ENCODE results near the gene GPR17.

The GPR17 gene

GRCh38 chr2:127642706-127643438, 3.1 kb upstream of the GPR17 start:
- no peak for DNase-seq

- no peak for DNase-seq
These were observed 2.4 kb upstream of the GPR17 start for GRCh38 chr2:127643439-127644065.

GRCh38 chr2:127644066-127645025, 1.6 kb upstream of the GPR17 start:
- DNase-seq, result no peak

- no peak for DNase-seq
These were observed 943 bp upstream of the GPR17 start for GRCh38 chr2:127645026-127645394.

- no peak for DNase-seq
These were observed 711 bp downstream of the GPR17 start for GRCh38 chr2:127646487-127647241.

- no peak for DNase-seq
These were observed 1.6 kb downstream of the GPR17 start for GRCh38 chr2:127647242-127648190.

- DNase-seq, result no peak
These were observed 2.4 kb downstream of the GPR17 start for GRCh38 chr2:127648321-127648720.

- peak; percentile 8 for DNase-seq
These were observed 3.2 kb downstream of the GPR17 start for GRCh38 chr2:127649100-127649611.

GRCh38 chr2:127649684-127650040, 3.7 kb downstream of the GPR17 start:
- peak; percentile 1 for DNase-seq

GRCh38 chr2:127650041-127650784, 4.3 kb downstream of the GPR17 start:
- DNase-seq, result no peak

GRCh38 chr2:127650785-127651380, 4.9 kb downstream of the GPR17 start:
- DNase-seq, result no peak

GRCh38 chr2:127651381-127651809, 5.4 kb downstream of the GPR17 start:
- no peak for DNase-seq

GRCh38 chr2:127651971-127652550, 6.1 kb downstream of the GPR17 start:
- DNase-seq, result no peak

GRCh38 chr2:127652786-127653357, 6.9 kb downstream of the GPR17 start:
- DNase-seq, result no peak

- no peak for DNase-seq
These were observed 7.6 kb downstream of the GPR17 start for GRCh38 chr2:127653421-127654083.

GRCh38 chr2:127654084-127654837, 8.3 kb downstream of the GPR17 start:
- no peak for DNase-seq

- no peak for DNase-seq
These were observed 8.9 kb downstream of the GPR17 start for GRCh38 chr2:127654838-127655175.
